IMR-90 (cell line): Measurements from ENCODE around the gene EHMT1. TPM values are rescaled to one million over a fixed set of nuclear protein-coding genes. Genes with fewer than 3 reads are reported as not detected.

Experiments used
- ATAC-seq: fragments of 200-7000 bp; cut with Tn5 transposase; 2 replicates; pipeline ENCODE4 v1.9.1; 2020; ENCODE audit warnings: low read depth, mild to moderate bottlenecking, moderate library complexity
- BruUV-seq: library from RNA; stranded (reverse); fragments of 400-500 nt; replicated peaks from 2 replicates; lab custom pipeline; 2021; lab: Mats Ljungman, UMichigan
- CTCF ChIA-PET: fragments of 300-600 bp; formaldehyde crosslinking; extraction: SDS; loops from one replicate; lab custom pipeline; 2021; ENCODE audit warnings: antibody characterized with exemption; lab: Yijun Ruan, JAX
- POLR2A ChIA-PET: fragments of 300-600 bp; sonication (Branson Sonifier 250); formaldehyde crosslinking; loops from one replicate; lab custom pipeline; 2022; ENCODE audit warnings: antibody characterized with exemption; ENCODE audit not compliant: unreplicated experiment; lab: Charles Lee
- DNase-seq: peaks from one replicate; pipeline ENCODE4 v3.0.0; 2013
- H2AFZ ChIP-seq: replicated peaks from 2 replicates; pipeline ENCODE3; 2013; ENCODE audit warnings: low read length, mild to moderate bottlenecking; ENCODE audit not compliant: poor library complexity
- H2AK5ac ChIP-seq: 2 replicates; pipeline ENCODE4 v1.6.1; 2013; ENCODE audit warnings: low read depth, low read length, inconsistent platforms
- H2AK9ac ChIP-seq: replicated peaks from 2 replicates; pipeline ENCODE3; 2013; ENCODE audit warnings: mild to moderate bottlenecking, low read depth, low read length, moderate library complexity; ENCODE audit not compliant: poor library complexity
- H2BK120ac ChIP-seq: 2 replicates; pipeline ENCODE4 v1.6.1; 2013; ENCODE audit warnings: low read depth, low read length, inconsistent platforms
- H2BK15ac ChIP-seq: 3 replicates; pipeline ENCODE4 v1.6.1; 2013; ENCODE audit warnings: low read depth, low read length, inconsistent platforms
- H2BK20ac ChIP-seq: 2 replicates; pipeline ENCODE4 v1.6.1; 2013; ENCODE audit warnings: low read depth, mild to moderate bottlenecking, inconsistent platforms, low read length, moderate library complexity
- H2BK5ac ChIP-seq: 2 replicates; pipeline ENCODE4 v1.6.1; 2013; ENCODE audit warnings: mild to moderate bottlenecking, low read depth, low read length, inconsistent platforms; ENCODE audit not compliant: poor library complexity, severe bottlenecking
- H3K14ac ChIP-seq: replicated peaks from 2 replicates; pipeline ENCODE4 v1.6.1; 2013; ENCODE audit warnings: low read depth, low read length, inconsistent platforms
- H3K18ac ChIP-seq: 2 replicates; pipeline ENCODE4 v1.6.1; 2013; ENCODE audit warnings: low read depth, low read length, control low read depth
- H3K23ac ChIP-seq: 2 replicates; pipeline ENCODE4 v1.6.1; 2013; ENCODE audit warnings: low read depth, low read length, inconsistent platforms
- H3K27ac ChIP-seq: 2 replicates; pipeline ENCODE4 v1.5.1; 2013; ENCODE audit warnings: mild to moderate bottlenecking, control low read depth, low read length; ENCODE audit not compliant: insufficient read depth
- H3K27me3 ChIP-seq: 2 replicates; pipeline ENCODE4 v1.6.1; 2013; ENCODE audit warnings: low read length; ENCODE audit not compliant: control insufficient read depth, insufficient read depth
- H3K36me3 ChIP-seq: 2 replicates; pipeline ENCODE4 v1.6.1; 2013; ENCODE audit warnings: low read length, mixed read lengths; ENCODE audit not compliant: control insufficient read depth, insufficient read depth
- H3K4ac ChIP-seq: 2 replicates; pipeline ENCODE4 v1.6.1; 2013; ENCODE audit warnings: low read depth, low read length, inconsistent platforms
- H3K4me1 ChIP-seq: 2 replicates; pipeline ENCODE4 v1.6.1; 2013; ENCODE audit warnings: low read length, mixed read lengths; ENCODE audit not compliant: control insufficient read depth, insufficient read depth
- H3K4me2 ChIP-seq: 2 replicates; pipeline ENCODE4 v1.6.1; 2013; ENCODE audit warnings: low read depth, mild to moderate bottlenecking, control low read depth, low read length, moderate library complexity
- H3K4me3 ChIP-seq: 2 replicates; pipeline ENCODE4 v1.5.1; 2013; ENCODE audit warnings: low read depth, mild to moderate bottlenecking, control low read depth, low read length, moderate library complexity; ENCODE audit not compliant: insufficient read depth
- H3K56ac ChIP-seq: 2 replicates; pipeline ENCODE4 v1.6.1; 2013; ENCODE audit warnings: low read length, inconsistent platforms; ENCODE audit not compliant: insufficient read depth; ENCODE audit errors: extremely low read depth
- H3K79me1 ChIP-seq, 2 experiments: 2 replicates each; pipeline ENCODE4 v1.6.1; 2013; ENCODE audit warnings: low read length in 2 of 2, inconsistent platforms in 1 of 2, low read depth in 1 of 2
- H3K9ac ChIP-seq: 2 replicates; pipeline ENCODE4 v1.6.1; 2013; ENCODE audit warnings: low read depth, low read length, control low read depth
- H3K9me1 ChIP-seq: 2 replicates; pipeline ENCODE4 v1.6.1; 2013; ENCODE audit warnings: low read length, inconsistent platforms; ENCODE audit not compliant: insufficient read depth
- H3K9me3 ChIP-seq: 2 replicates; pipeline ENCODE4 v1.6.1; 2013; ENCODE audit warnings: low read length; ENCODE audit not compliant: control insufficient read depth, insufficient read depth
- H4K20me1 ChIP-seq: 2 replicates; pipeline ENCODE4 v1.6.1; 2013; ENCODE audit warnings: low read length, inconsistent platforms; ENCODE audit not compliant: insufficient read depth
- H4K5ac ChIP-seq: 2 replicates; pipeline ENCODE4 v1.6.1; 2013; ENCODE audit warnings: mild to moderate bottlenecking, low read depth, low read length, control low read depth
- H4K8ac ChIP-seq, 2 experiments: 2 replicates each; pipeline ENCODE4 v1.6.1; 2013; ENCODE audit warnings: low read depth in 2 of 2, low read length in 2 of 2, control low read depth in 1 of 2, inconsistent platforms in 1 of 2
- H4K91ac ChIP-seq: 2 replicates; pipeline ENCODE4 v1.6.1; 2013; ENCODE audit warnings: low read depth, low read length, inconsistent platforms; ENCODE audit not compliant: insufficient read depth
- BHLHE40 ChIP-seq: fragments of 150-350 bp; IDR thresholded peaks from 2 replicates; pipeline ENCODE4 v1.6.1; 2016; ENCODE audit warnings: mild to moderate bottlenecking, low read depth, low read length
- CEBPB ChIP-seq: IDR thresholded peaks from 2 replicates; pipeline ENCODE4 v1.6.1; 2012; ENCODE audit warnings: low read depth, low read length, improper control_type of control experiment
- CHD1 ChIP-seq: IDR thresholded peaks from 2 replicates; pipeline ENCODE4 v1.6.1; 2012; ENCODE audit warnings: low read depth, low read length, improper control_type of control experiment
- FOS ChIP-seq: fragments of 150-350 bp; IDR thresholded peaks from 2 replicates; pipeline ENCODE4 v1.6.1; 2016; ENCODE audit warnings: low read depth, low read length
- MAFK ChIP-seq: IDR thresholded peaks from 2 replicates; pipeline ENCODE4 v1.6.1; 2012; ENCODE audit warnings: low read depth, low read length, improper control_type of control experiment
- MAZ ChIP-seq: IDR thresholded peaks from 2 replicates; pipeline ENCODE4 v1.6.1; 2012; ENCODE audit warnings: low read depth, mild to moderate bottlenecking, low read length, improper control_type of control experiment, moderate library complexity, borderline replicate concordance
- MXI1 ChIP-seq: IDR thresholded peaks from 2 replicates; pipeline ENCODE4 v1.6.1; 2012; ENCODE audit warnings: low read depth, mild to moderate bottlenecking, low read length, moderate library complexity, borderline replicate concordance
- NFE2L2 ChIP-seq: fragments of 150-350 bp; IDR thresholded peaks from 2 replicates; pipeline ENCODE4 v1.6.1; 2016; ENCODE audit warnings: low read depth, mild to moderate bottlenecking, low read length
- POLR2A ChIP-seq: IDR thresholded peaks from 2 replicates; pipeline ENCODE4 v1.6.1; 2012; ENCODE audit warnings: mild to moderate bottlenecking, low read depth, low read length
- RAD21 ChIP-seq: IDR thresholded peaks from 2 replicates; pipeline ENCODE4 v1.6.1; 2012; ENCODE audit warnings: low read length, improper control_type of control experiment
- RCOR1 ChIP-seq: IDR thresholded peaks from 2 replicates; pipeline ENCODE4 v1.6.1; 2012; ENCODE audit warnings: mild to moderate bottlenecking, low read length, improper control_type of control experiment; ENCODE audit not compliant: insufficient replicate concordance
- RFX5 ChIP-seq: IDR thresholded peaks from 2 replicates; pipeline ENCODE4 v1.8.0; 2012; ENCODE audit warnings: low read depth, mild to moderate bottlenecking, low read length, moderate library complexity
- SMC3 ChIP-seq: fragments of 150-350 bp; IDR thresholded peaks from 2 replicates; pipeline ENCODE4 v1.6.1; 2016; ENCODE audit warnings: low read depth, mild to moderate bottlenecking, antibody characterized with exemption, low read length, moderate library complexity
- WGBS, 2 experiments: methylation state at CpG; one replicate each; pipeline versions ENCODE4 v1.1.5 to v1.1.7; 2013; ENCODE audit warnings: missing lambda C conversion rate in 2 of 2; ENCODE audit not compliant: insufficient read length in 1 of 2; ENCODE audit errors: extremely low coverage in 2 of 2; 5-methylcytosine and 5-hydroxymethylcytosine counted together
- dilution Hi-C: fragments of 300-500 bp; cut with HindIII; formaldehyde crosslinking; loops from one replicate; pipeline ENCODE4 v1.14.3; 2018; ENCODE audit warnings: low sequenced_read_pairs; ENCODE audit not compliant: unreplicated experiment
- in situ Hi-C: fragments of 300-500 bp; cut with MboI; formaldehyde crosslinking; loops from 3 replicates; pipeline ENCODE4 v1.14.3; 2019; ENCODE audit warnings: low sequenced_read_pairs, inconsistent platforms, mixed read lengths
- intact Hi-C: fragments of 100-400 bp; cut with micrococcal nuclease; formaldehyde crosslinking; loops from 2 replicates; pipeline ENCODE4 v1.10.0; 2022
- polyA plus RNA-seq, 3 experiments: library from polyadenylated mRNA; depleted of rRNA; stranded (reverse); fragments of >200 nt; gene quantifications; 2 replicates each; pipeline ENCODE4 v1.2.3, GENCODE V29; 2012; ENCODE audit warnings: low replicate concordance in 1 of 3
- total RNA-seq: library from RNA; depleted of rRNA; stranded (reverse); fragments of >200 nt; gene quantifications from 2 replicates; pipeline ENCODE4 v1.2.3, GENCODE V29; 2012
- TF ChIP-seq, protein P1 (sequence below): fragments of 150-350 bp; IDR thresholded peaks from 2 replicates; pipeline ENCODE4 v1.6.1; 2017; ENCODE audit warnings: mild to moderate bottlenecking, antibody characterized with exemption, low read length, low read depth
- TF ChIP-seq, protein P2 (sequence below): fragments of 150-350 bp; IDR thresholded peaks from 2 replicates; pipeline ENCODE4 v1.6.1; 2016; ENCODE audit warnings: low read depth, mild to moderate bottlenecking, low read length, moderate library complexity, borderline replicate concordance
- TF ChIP-seq, protein P3 (sequence below): conservative IDR thresholded peaks from 2 replicates; pipeline ENCODE4 v1.5.1; 2012; ENCODE audit warnings: mild to moderate bottlenecking, low read depth, low read length, improper control_type of control experiment

Gene EHMT1
- total and polyA plus RNA-seq, 2 of the 4 experiments (the other 2 are of a cell fraction) = 32.8 to 35.1 TPM

DNA sequence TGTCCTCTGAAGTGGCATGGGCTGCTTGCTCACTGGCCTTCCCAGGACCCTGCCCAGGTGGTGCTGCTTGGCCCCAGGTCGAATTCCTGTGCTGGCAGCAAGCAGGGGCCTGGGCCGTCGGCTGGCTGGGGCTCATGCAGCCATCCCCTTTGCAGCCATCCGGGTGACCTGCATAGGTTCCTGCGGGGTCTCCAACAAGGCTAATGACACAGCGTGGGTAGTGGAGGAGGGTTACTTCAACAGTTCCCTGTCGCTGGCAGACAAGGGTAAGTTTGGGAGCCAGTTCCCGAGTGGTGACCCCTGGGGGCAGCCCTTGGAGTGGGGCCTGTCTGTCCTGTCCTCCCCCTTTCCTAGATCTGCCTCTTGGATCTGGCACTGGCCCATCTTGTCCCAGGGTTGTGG, 6.1 kb upstream of the EHMT1 start:
- TF ChIP-seq CEBPB (no peak), MXI1 (no peak), CHD1 (no peak), MAFK (no peak), FOS (no peak), RAD21 (no peak), RFX5 (no peak), SMC3 (no peak), MAZ (no peak), NFE2L2 (no peak), RCOR1 (no peak), BHLHE40 (no peak), POLR2A (no peak)
- TF ChIP-seq, protein P1, sequence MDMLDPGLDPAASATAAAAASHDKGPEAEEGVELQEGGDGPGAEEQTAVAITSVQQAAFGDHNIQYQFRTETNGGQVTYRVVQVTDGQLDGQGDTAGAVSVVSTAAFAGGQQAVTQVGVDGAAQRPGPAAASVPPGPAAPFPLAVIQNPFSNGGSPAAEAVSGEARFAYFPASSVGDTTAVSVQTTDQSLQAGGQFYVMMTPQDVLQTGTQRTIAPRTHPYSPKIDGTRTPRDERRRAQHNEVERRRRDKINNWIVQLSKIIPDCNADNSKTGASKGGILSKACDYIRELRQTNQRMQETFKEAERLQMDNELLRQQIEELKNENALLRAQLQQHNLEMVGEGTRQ = no peak
- TF ChIP-seq, protein P2, sequence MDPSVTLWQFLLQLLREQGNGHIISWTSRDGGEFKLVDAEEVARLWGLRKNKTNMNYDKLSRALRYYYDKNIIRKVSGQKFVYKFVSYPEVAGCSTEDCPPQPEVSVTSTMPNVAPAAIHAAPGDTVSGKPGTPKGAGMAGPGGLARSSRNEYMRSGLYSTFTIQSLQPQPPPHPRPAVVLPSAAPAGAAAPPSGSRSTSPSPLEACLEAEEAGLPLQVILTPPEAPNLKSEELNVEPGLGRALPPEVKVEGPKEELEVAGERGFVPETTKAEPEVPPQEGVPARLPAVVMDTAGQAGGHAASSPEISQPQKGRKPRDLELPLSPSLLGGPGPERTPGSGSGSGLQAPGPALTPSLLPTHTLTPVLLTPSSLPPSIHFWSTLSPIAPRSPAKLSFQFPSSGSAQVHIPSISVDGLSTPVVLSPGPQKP = no peak
- TF ChIP-seq, protein P3, sequence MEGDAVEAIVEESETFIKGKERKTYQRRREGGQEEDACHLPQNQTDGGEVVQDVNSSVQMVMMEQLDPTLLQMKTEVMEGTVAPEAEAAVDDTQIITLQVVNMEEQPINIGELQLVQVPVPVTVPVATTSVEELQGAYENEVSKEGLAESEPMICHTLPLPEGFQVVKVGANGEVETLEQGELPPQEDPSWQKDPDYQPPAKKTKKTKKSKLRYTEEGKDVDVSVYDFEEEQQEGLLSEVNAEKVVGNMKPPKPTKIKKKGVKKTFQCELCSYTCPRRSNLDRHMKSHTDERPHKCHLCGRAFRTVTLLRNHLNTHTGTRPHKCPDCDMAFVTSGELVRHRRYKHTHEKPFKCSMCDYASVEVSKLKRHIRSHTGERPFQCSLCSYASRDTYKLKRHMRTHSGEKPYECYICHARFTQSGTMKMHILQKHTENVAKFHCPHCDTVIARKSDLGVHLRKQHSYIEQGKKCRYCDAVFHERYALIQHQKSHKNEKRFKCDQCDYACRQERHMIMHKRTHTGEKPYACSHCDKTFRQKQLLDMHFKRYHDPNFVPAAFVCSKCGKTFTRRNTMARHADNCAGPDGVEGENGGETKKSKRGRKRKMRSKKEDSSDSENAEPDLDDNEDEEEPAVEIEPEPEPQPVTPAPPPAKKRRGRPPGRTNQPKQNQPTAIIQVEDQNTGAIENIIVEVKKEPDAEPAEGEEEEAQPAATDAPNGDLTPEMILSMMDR = no peak
- peak overlapping the region; percentile 80 for H2AFZ ChIP-seq
- ATAC-seq (no peak), DNase-seq (no peak)
- peak overlapping the region; percentile 91 for H2BK5ac ChIP-seq
- 80% methylated on average over 2 of the region's 8 CpGs; no CpG with 5 or more reads in 1 of the 2 experiments for WGBS, 2 experiments
- H3K56ac ChIP-seq = no peak overlapping the region
- peak overlapping the region; percentile 2; the same call in 1 of the 2 replicates for H3K9ac ChIP-seq
- no TSS peak for BruUV-seq
- H4K5ac ChIP-seq = 0 out of 2 replicates have a peak overlapping the region, but pooled peaks have one; percentile 77
- H3K79me1 ChIP-seq = peaks cover 23 to 59% of the 10 kb centered on the region in 2 experiments
- H4K8ac ChIP-seq = peak overlapping the region; percentile 56 to 84; a peak in 3 of 4 replicates
- peak overlapping the region; percentile 97 for H2AK5ac ChIP-seq
- peaks cover 18% of the 10 kb centered on the region for H4K20me1 ChIP-seq
- in situ Hi-C loops = no loop called here
- H2AK9ac ChIP-seq = peak overlapping the region; percentile 99
- POLR2A ChIA-PET = no interaction called here
- 0 out of 2 replicates have a peak overlapping the region, but pooled peaks have one; percentile 40 for H3K23ac ChIP-seq
- peaks cover 26% of the 10 kb centered on the region for H3K36me3 ChIP-seq
- peak overlapping the region; percentile 76; the same call in 1 of the 2 replicates for H3K14ac ChIP-seq
- H3K18ac ChIP-seq = no peak overlapping the region
- H3K9me1 ChIP-seq = peaks cover 29% of the 10 kb centered on the region
- no peak overlapping the region; the same call in 1 of the 2 replicates for H4K91ac ChIP-seq
- dilution Hi-C loops = no loop called here
- H3K9me3 ChIP-seq = no peaks in the 10 kb centered on the region
- intact Hi-C loops = no loop called here
- no peak overlapping the region for H3K4me2 ChIP-seq
- peaks cover 16% of the 10 kb centered on the region for H3K4me1 ChIP-seq
- no peaks in the 10 kb centered on the region for H3K27me3 ChIP-seq
- H2BK120ac ChIP-seq = peak overlapping the region; percentile 36
- no peak overlapping the region; the same call in 2 of the 3 replicates for H2BK15ac ChIP-seq
- no peak overlapping the region; the same call in 1 of the 2 replicates for H2BK20ac ChIP-seq
- CTCF ChIA-PET = no interaction called here
- H3K4me3 ChIP-seq = no peak overlapping the region
- H3K4ac ChIP-seq = peak overlapping the region; percentile 71
- peak overlapping the region; percentile 39; the same call in 1 of the 2 replicates for H3K27ac ChIP-seq
